HG03108 (cell line): Measurements from ENCODE around the gene KDM4C.
"Not testable (repeated sequence)": the region's sequence is repeated elsewhere in the genome, so short reads cannot be mapped to it uniquely, and the experiment has no call there.

Experiments
- ATAC-seq: cut with Tn5 transposase; IDR thresholded peaks from one replicate; pipeline ENCODE4 v1.9.1; 2021; ENCODE audit warnings: moderate library complexity; ENCODE audit not compliant: unreplicated experiment

KDM4C gene

DNA sequence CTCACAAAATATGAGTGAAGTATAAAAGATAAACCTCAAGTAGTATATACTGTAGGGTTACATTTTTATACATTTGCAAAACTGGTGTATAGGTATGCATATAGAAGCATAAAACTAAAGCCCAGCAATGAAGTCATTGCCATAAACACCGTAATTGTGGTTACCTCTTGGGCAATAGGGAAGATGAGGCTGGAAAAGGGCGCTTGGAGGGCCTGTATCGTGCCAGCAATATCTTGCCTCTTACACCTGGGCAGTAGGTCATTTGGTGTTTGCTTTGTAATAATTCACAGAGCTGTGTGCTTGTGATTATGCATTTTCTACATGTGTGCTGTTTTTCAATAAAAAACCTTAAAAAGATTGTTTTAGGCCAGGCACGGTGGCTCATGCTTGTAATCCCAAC is 45.2 kb downstream of the KDM4C start:
- ATAC-seq, result no peak

DNA sequence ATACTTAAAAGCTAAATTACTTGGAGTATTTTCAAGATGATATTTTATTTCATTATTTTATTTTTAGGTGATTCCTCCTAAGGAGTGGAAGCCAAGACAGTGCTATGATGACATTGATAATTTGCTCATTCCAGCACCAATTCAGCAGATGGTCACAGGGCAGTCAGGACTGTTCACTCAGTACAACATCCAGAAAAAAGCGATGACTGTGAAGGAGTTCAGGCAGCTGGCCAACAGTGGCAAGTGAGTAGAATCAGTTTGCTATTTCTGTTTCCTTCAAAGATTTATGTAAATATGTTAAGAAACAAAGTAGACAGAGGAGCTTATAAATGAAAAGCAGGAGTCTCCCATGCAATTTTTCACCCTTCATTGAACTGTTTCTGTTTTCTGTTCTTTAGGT is 47.8 kb downstream of the KDM4C start:
- no peak for ATAC-seq

- ATAC-seq, result not testable (repeated sequence)
Measured at GRCh38 chr9:6806318-6806717, 48.5 kb downstream of the KDM4C start.

- ATAC-seq, result not testable (repeated sequence)
Measured at GRCh38 chr9:6807669-6808068, 49.9 kb downstream of the KDM4C start.

- ATAC-seq, result no peak
Measured at GRCh38 chr9:6811436-6811835, 53.7 kb downstream of the KDM4C start.

DNA sequence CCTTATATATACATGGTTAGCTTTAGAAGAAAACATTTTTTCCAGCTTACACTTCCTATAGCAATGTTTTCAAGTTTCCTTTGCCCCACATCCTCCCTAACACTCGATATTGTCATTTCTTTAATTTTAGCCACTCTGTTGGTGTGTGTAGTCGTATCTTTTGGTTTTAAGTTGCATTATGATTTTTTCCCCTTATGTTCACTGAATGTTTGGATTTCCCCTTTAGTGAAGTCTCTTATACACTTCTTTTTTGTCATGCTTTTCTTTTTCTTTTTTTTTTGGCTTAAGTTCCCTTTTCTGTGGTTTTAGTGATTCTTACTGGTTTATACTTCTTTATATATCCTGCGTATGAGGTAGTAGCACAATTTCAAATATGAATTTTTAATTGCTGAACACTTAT is 58.8 kb downstream of the KDM4C start:
- no peak for ATAC-seq

GRCh38 chr9:6818292-6818922 is 60.6 kb downstream of the KDM4C start:
- no peak for ATAC-seq

DNA sequence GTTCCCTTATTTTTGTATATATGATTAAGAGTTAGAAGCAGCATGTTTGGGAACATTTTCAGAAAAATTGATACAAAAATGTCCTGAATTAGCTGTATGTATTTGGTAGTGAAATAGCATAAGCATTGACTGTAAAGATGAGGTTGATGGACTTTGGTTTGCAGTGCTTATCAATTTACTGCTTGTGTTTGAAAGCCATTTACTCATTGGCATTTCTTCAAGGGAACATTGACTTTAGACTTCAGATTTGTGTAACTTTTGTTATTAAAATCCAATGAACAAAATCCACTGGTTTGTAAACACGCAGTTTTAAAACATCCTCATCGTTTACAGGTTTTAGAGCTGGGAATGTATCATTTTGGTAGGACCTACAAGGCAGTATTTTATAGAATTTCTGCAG is 61.3 kb downstream of the KDM4C start:
- no peak for ATAC-seq

GRCh38 chr9:6819529-6819928 is 61.8 kb downstream of the KDM4C start:
- ATAC-seq, result no peak

DNA sequence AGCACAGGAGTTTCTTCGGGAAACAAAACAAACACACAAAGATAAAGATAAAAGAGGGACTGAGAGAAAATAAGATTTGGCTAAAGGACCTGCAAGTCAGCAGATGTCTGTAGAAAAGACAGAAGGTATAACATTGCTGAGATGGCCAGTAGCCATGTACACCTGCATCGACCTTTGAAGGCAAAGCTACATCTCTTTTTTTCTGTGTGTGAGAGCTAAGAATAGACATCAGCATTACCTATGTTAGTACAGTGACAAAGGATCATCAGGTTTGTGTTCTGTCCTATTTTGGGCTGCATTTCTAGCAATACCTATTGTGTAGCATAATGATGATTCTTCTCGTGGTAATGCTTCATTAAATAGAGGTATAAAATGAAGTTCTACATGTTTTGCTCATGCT is 64.9 kb downstream of the KDM4C start:
- ATAC-seq, result no peak

DNA sequence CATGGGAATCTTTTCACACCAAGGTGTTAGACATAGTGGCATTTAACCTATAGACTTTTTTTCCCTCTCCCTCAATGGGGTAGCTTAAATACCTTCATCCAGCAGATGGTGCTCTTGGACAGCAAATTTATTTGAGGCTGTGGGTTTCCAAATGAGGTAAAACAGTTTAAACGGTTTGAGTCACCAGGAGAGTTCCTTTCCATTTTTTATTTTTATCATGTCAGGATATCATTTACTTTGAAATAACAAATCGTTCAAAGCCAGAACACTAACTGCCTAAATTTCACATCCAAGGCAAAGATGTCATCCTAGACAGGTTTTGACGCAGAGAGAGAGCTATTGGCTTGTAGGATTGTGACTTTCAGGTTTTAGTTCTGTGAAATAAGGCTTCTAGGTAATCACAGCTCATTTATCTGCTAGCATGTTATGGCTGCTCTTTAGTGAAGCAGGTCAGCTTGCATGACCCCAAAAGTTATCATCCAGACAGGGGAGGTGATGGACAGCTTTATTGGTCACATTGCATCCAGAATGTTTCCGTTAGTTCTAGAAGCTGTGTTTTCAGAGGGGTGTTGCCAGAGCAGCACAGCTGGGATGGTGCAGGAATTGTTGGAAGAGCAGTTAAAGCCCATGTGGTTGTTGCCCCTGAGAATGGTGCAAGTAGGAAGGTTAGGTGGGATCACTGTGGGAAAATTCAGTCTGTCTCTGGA is 69.8 kb downstream of the KDM4C start:
- no peak for ATAC-seq

DNA sequence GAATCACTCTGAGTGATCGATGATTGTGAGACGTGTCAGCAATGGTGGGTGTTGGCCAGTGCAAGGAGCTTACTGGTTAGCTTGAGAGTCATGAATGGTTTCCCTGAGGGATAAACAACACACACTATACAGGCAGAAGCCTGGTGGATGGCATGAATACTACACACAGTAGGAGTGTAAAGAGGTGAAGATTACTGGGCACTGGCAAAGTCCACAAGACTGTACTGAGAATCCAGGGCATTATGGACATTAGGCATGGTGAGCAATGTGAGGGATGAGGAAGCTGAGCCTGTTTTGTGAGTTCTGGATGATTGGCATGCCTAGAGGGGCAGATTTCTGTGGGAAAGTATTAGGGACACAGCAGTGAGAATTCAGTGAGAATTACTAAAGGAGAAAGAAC is 71.3 kb downstream of the KDM4C start:
- no peak for ATAC-seq

- ATAC-seq, result no peak
Measured at GRCh38 chr9:6829536-6829935, 71.8 kb downstream of the KDM4C start.

- ATAC-seq, result no peak
Measured at GRCh38 chr9:6833518-6834192, 75.9 kb downstream of the KDM4C start.

DNA sequence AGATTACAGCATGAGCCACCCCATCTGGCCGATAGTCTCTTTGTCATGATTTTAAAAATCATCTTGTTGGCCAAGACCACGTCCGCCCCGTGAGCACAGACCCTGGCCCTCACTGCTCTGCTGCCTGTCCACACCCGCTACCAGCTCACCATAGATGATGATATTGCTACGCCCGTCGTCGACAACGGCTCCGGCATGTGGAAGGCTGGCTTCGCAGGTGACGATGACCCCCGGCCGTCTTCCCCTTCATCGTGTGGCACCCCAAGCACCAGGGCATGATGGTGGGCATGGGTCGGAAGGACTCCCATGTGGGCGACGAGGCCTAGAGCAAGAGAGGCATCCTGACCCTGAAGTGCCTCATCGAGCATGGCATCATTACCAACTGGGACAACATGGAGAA is 76.5 kb downstream of the KDM4C start:
- no peak for ATAC-seq

DNA sequence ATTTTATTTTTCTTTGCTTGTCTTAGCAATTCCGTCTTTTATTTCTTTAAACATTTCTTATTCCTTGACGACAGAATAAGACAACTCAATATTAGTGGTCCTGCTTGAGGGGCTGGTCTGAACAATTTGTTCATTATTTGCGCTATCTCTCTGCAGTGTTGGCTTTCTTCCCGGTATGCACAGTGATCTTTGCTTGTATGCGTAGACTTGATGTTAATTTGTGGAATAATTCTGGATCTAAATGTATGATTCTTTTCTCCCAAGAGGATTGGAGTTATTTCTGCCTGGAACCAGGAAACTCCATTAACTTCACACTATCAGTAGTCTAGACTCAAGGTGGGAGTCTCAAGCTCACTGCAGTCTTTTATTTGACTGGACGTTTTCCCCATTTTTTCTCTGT is 80.4 kb downstream of the KDM4C start:
- ATAC-seq, result no peak

DNA sequence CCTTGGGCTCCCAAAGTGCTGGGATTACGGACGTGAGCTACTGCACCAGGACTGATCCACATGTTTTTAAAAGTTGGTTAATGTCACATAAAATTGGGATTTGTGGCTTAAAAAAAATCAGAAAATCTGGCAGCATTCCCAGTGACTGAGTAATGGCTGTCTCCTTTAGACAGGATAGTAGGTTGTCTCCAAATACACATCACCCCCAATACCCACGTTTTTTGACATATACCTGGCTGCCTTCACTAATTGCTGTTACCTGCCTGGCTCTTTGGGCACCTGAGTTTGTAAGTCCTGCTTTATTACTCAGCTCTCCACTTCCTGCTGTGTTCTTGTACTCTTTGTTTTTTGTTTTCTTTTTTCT is 84.8 kb downstream of the KDM4C start:
- no peak for ATAC-seq

DNA sequence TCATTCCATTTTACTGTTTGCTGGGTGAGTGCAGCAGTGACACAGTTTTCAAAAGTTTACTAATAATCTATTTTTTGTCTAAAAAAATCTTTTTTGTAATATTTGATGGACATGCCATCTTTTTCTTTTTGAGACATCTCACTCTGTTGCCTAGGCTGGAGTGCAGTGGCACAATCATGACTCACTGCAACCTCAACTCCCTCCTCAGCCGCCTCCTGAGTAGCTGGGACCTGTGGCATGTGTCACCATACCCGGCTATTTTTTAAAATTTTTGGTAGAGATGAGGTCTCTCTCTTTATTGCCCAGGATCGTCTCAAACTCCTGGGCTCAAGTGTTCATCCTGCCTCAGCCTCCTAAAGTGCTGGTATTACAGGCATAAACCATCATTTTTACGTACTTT is 86.0 kb downstream of the KDM4C start:
- ATAC-seq, result no peak

GRCh38 chr9:6844267-6844666 is 86.5 kb downstream of the KDM4C start:
- ATAC-seq, result no peak

- no peak for ATAC-seq
Measured at GRCh38 chr9:6845128-6845826, 87.5 kb downstream of the KDM4C start.

DNA sequence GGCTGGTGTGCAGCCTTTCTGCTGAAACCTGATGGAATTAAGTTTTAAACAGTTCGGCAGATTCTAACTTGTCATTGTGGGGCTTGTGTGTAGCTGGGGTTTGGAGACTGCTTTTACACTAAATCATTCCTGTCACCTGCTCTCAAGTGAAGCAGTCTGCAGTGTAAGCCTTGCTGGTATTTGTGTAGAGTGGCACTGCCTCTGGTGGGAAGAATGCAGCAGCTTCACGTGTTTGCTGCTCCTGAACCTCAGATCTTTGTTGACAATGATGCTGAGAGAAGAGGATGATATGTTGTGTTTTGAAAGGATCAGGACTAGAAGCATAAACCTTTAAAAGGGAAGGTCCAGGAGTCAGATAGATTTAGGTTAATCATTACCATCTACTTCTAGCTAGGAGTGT is 88.1 kb downstream of the KDM4C start:
- ATAC-seq, result no peak
